GM12892 (cell line): ENCODE measurements around the gene BRCA1.
"Not testable (repeated sequence)": the region's sequence is repeated elsewhere in the genome, so short reads cannot be mapped to it uniquely, and the experiment has no call there.

ENCODE experiments used
- POLR2A ChIP-seq: IDR thresholded peaks from 2 replicates; pipeline ENCODE4 v1.6.1; 2011; ENCODE audit warnings: low read depth, low read length, control low read depth
- POLR2AphosphoS5 ChIP-seq: IDR thresholded peaks from 2 replicates; pipeline ENCODE4 v1.6.1; 2011; ENCODE audit warnings: low read depth, low read length, control low read depth

DNA sequence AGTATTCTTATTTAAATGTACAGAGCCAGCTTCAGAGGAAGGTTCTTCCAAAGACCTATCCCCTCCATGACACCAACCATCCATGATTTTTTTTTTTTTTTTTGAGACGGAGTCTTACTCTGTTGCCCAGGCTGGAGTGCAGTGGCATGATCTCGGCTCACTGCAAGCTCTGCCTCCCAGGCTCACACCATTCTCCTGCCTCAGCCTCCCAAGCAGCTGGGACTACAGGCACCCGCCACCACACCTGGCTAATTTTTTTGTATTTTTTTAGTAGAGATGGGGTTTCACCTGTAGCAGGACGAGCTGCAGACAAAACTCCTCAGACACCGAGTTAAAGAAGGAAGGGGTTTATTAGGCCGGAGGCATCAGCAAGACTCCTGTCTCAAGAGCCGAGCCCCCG is 34.8 kb upstream of the BRCA1 start:
- TF ChIP-seq POLR2A, POLR2AphosphoS5: not testable (repeated sequence)
